Parathyroid adenoma (tissue), 2 donors: ENCODE data around the gene HPGD.

Experiments used
- H2AFZ ChIP-seq: fragments of 300-600 bp; sonication (generic); one replicate; pipeline ENCODE4 v1.7.0; 2017; ENCODE audit warnings: antibody characterized with exemption, mild to moderate bottlenecking
- H3K27ac ChIP-seq: fragments of 300-600 bp; sonication (generic); one replicate; pipeline ENCODE4 v1.7.0; 2017
- H3K27me3 ChIP-seq: fragments of 300-600 bp; sonication (generic); one replicate; pipeline ENCODE4 v1.7.0; 2017; ENCODE audit warnings: low read length; ENCODE audit not compliant: control insufficient read depth, insufficient read depth
- H3K36me3 ChIP-seq: fragments of 300-600 bp; sonication (generic); one replicate; pipeline ENCODE4 v1.7.0; 2017; ENCODE audit warnings: low read length; ENCODE audit not compliant: control insufficient read depth, insufficient read depth
- H3K4me1 ChIP-seq: fragments of 300-600 bp; sonication (generic); one replicate; pipeline ENCODE4 v1.7.0; 2017; ENCODE audit warnings: control low read depth
- H3K4me2 ChIP-seq: fragments of 300-600 bp; sonication (generic); one replicate; pipeline ENCODE4 v1.7.0; 2017; ENCODE audit warnings: low read length
- H3K4me3 ChIP-seq: fragments of 300-600 bp; sonication (generic); one replicate; pipeline ENCODE4 v1.7.0; 2017; ENCODE audit warnings: low read depth, low read length
- H3K79me2 ChIP-seq: fragments of 300-600 bp; sonication (generic); one replicate; pipeline ENCODE4 v1.7.0; 2017; ENCODE audit warnings: control low read depth
- H3K9ac ChIP-seq: fragments of 300-600 bp; sonication (generic); one replicate; pipeline ENCODE4 v1.7.0; 2017; ENCODE audit warnings: mild to moderate bottlenecking
- H3K9me3 ChIP-seq: fragments of 300-600 bp; sonication (generic); one replicate; pipeline ENCODE4 v1.7.0; 2017; ENCODE audit warnings: low read length; ENCODE audit not compliant: control insufficient read depth
- TF ChIP-seq, protein P1 (sequence below): fragments of 300-600 bp; sonication (generic); IDR thresholded peaks from one replicate; pipeline ENCODE4 v1.7.0; 2017; ENCODE audit warnings: antibody characterized with exemption, mild to moderate bottlenecking
- donor health status: primary hyperparathyroidism.

The HPGD gene

DNA sequence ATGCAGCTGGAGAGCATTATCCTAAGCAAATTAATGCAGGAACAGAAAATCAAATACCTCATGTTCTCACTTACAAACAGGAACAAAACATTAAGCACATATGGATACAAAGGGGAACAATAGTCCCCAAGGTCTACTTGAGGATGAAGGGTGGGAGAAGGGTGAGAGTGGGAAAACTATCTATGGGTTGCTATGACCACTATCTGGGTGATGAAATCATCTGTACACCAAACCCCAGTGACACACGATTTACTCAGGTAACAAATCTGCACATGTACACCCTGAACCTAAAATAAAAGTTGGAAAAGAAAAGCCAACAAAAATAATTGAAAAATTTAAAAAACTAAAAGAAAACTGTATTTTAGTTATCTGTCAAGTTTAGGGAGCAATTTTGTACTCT lies 5.9 kb downstream of the HPGD start:
- no peaks in the 10 kb centered on the region for H3K79me2 ChIP-seq
- H3K9ac ChIP-seq, result no peak overlapping the region
- H3K4me1 ChIP-seq, result no peaks in the 10 kb centered on the region
- no peak overlapping the region for H3K27ac ChIP-seq
- no peaks in the 10 kb centered on the region for H3K36me3 ChIP-seq
- H2AFZ ChIP-seq, result no peak overlapping the region
- H3K27me3 ChIP-seq, result no peaks in the 10 kb centered on the region
- TF ChIP-seq, protein P1, sequence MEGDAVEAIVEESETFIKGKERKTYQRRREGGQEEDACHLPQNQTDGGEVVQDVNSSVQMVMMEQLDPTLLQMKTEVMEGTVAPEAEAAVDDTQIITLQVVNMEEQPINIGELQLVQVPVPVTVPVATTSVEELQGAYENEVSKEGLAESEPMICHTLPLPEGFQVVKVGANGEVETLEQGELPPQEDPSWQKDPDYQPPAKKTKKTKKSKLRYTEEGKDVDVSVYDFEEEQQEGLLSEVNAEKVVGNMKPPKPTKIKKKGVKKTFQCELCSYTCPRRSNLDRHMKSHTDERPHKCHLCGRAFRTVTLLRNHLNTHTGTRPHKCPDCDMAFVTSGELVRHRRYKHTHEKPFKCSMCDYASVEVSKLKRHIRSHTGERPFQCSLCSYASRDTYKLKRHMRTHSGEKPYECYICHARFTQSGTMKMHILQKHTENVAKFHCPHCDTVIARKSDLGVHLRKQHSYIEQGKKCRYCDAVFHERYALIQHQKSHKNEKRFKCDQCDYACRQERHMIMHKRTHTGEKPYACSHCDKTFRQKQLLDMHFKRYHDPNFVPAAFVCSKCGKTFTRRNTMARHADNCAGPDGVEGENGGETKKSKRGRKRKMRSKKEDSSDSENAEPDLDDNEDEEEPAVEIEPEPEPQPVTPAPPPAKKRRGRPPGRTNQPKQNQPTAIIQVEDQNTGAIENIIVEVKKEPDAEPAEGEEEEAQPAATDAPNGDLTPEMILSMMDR, result no peak
- H3K4me3 ChIP-seq, result no peak overlapping the region
- no peaks in the 10 kb centered on the region for H3K9me3 ChIP-seq
- H3K4me2 ChIP-seq, result no peak overlapping the region

DNA sequence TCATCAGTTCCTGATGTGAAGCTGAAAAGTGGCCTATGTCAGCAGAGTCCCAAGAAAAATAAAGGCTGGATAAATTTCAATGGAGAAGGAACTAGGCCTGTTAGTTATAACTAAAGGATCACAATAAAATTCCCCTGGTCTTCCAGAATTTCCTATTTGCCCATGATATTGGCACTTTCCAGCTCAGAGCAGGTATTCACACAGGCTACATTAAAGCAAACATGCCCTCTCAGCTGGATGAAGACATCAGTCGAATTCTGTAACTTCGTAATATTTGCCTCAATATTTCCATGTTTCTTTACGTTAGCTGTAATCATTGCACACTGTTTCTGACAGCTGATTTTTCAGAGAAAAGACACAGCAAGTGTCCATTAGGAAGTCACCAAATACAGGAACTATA lies 9.5 kb downstream of the HPGD start:
- H3K4me2 ChIP-seq, result no peak overlapping the region
- H3K36me3 ChIP-seq, result no peaks in the 10 kb centered on the region
- no peaks in the 10 kb centered on the region for H3K4me1 ChIP-seq
- no peak overlapping the region for H2AFZ ChIP-seq
- H3K27ac ChIP-seq, result no peak overlapping the region
- no peak overlapping the region for H3K9ac ChIP-seq
- H3K79me2 ChIP-seq, result no peaks in the 10 kb centered on the region
- no peak overlapping the region for H3K4me3 ChIP-seq
- H3K27me3 ChIP-seq, result no peaks in the 10 kb centered on the region
- H3K9me3 ChIP-seq, result no peaks in the 10 kb centered on the region
- TF ChIP-seq, protein P1, result no peak

DNA sequence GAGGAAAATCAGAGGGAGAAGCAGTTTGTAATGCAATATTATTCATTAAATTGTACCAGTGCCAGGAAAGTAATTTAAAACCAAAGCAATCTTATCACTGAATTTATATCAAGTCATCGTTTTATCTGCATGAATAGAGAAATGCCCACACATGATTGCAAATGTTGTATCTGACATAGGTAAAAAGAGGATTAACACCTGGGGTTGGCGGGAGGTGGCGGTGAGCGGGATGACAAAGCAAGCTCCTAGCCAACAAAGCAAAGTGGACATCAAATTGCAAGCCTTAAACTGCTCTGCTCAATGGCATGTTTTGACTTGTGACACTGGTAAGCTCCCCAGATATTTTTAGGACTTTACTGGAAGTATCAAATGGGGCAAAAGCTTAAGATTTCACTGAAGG lies 16.4 kb downstream of the HPGD start:
- TF ChIP-seq, protein P1, result no peak
- Histone ChIP-seq H3K9me3 (no peaks in the 10 kb centered on the region), H3K9ac (no peak overlapping the region), H3K79me2 (no peaks in the 10 kb centered on the region), H3K36me3 (no peaks in the 10 kb centered on the region), H2AFZ (no peak overlapping the region), H3K4me3 (no peak overlapping the region), H3K4me1 (no peaks in the 10 kb centered on the region), H3K27ac (no peak overlapping the region), H3K4me2 (no peak overlapping the region), H3K27me3 (no peaks in the 10 kb centered on the region)

DNA sequence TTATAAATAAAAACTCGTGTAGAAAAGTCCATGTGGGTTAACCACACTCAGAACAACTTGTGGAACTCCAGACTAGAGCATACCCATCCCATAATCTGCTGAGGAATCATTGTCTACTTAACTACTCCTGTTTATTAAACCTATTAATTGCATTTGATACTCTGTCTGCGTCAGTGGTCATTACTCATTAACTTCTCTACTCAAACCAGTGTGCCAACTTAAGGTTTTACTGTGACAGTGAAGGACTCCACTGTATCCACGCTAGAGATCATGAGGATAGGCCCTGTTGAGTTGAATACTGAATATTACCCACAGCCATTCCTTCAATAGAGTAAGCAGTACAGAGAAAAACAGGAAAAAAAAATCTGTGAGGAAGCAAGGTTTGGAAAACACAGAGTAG lies 17.3 kb downstream of the HPGD start:
- Histone ChIP-seq H3K9ac (no peak overlapping the region), H3K4me1 (no peaks in the 10 kb centered on the region), H3K27me3 (no peaks in the 10 kb centered on the region), H3K9me3 (no peaks in the 10 kb centered on the region), H3K4me3 (no peak overlapping the region), H3K79me2 (no peaks in the 10 kb centered on the region), H3K4me2 (no peak overlapping the region), H3K36me3 (no peaks in the 10 kb centered on the region), H2AFZ (no peak overlapping the region), H3K27ac (no peak overlapping the region)
- TF ChIP-seq, protein P1, result no peak

DNA sequence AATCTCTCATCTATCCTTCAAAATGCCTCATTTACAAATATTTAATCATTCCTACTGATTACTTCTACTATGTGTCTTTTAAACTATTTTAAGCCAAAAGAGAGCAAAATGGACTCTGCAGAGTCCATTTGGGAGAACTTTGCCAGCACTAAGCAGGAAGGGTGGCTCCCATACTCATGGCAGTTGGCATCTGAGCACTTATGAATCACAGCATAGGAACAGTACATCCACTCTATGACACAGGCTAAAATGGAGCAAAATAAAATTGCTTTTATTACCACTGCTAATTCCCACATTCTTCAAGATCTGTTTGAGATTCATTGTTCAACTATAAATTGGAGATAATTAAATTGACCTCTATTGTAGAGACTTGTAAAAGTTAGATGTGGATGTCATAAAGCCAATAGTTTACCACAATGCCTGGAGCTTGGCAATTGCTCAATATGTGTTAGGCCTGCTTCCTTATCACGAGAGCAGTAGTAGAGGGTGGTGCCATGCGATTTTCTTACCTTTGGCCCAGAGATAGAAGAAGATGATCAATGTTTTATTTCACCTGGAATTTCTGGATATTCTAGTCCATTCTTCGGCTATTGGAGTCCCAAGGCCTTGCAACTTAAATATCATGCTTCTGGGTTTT lies 19.1 kb downstream of the HPGD start:
- no peaks in the 10 kb centered on the region for H3K4me1 ChIP-seq
- H3K4me3 ChIP-seq, result no peak overlapping the region
- H3K27me3 ChIP-seq, result no peaks in the 10 kb centered on the region
- H3K4me2 ChIP-seq, result no peak overlapping the region
- H3K36me3 ChIP-seq, result no peaks in the 10 kb centered on the region
- H2AFZ ChIP-seq, result no peak overlapping the region
- H3K9me3 ChIP-seq, result no peaks in the 10 kb centered on the region
- H3K9ac ChIP-seq, result no peak overlapping the region
- H3K27ac ChIP-seq, result no peak overlapping the region
- TF ChIP-seq, protein P1, result no peak
- H3K79me2 ChIP-seq, result no peaks in the 10 kb centered on the region
